SU-DHL-6 (cell line): Measurements from ENCODE around the gene NPIPA5.

Experiments
- EZH2phosphoT487 ChIP-seq: fragments of 200-600 bp; sonication (generic), shearing (Covaris generic); conservative IDR thresholded peaks from 2 replicates; pipeline ENCODE4 v1.6.1; 2018; ENCODE audit warnings: mild to moderate bottlenecking, antibody characterized with exemption, low read length, moderate library complexity, mixed read lengths
- TF ChIP-seq, protein P1 (sequence below): fragments of 200-600 bp; sonication (generic); IDR thresholded peaks from one replicate; pipeline ENCODE4 v1.5.1; 2017; ENCODE audit warnings: antibody characterized with exemption, mild to moderate bottlenecking, low read length, moderate library complexity; ENCODE audit not compliant: insufficient read depth, poor library complexity, severe bottlenecking

DNA sequence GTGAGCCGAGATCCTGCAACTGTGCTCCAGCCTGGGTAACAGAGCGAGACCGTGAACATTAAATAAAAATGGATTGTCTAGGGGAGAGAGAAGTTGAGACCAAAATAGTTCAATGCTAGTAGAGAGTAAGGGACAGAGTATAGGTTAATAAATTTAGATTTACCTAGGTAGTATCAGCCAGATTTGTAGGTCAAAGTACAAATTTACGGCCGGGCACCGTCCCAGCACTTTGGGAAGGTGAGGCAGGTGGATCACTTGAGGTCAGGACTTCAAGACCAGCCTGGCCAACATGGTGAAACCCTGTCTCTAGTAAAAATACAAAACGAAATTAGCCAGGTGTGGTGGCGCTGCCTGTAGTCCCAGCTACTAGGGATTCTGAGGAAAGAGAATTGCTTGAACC lies 44.1 kb upstream of the NPIPA5 start:
- TF ChIP-seq, protein P1, sequence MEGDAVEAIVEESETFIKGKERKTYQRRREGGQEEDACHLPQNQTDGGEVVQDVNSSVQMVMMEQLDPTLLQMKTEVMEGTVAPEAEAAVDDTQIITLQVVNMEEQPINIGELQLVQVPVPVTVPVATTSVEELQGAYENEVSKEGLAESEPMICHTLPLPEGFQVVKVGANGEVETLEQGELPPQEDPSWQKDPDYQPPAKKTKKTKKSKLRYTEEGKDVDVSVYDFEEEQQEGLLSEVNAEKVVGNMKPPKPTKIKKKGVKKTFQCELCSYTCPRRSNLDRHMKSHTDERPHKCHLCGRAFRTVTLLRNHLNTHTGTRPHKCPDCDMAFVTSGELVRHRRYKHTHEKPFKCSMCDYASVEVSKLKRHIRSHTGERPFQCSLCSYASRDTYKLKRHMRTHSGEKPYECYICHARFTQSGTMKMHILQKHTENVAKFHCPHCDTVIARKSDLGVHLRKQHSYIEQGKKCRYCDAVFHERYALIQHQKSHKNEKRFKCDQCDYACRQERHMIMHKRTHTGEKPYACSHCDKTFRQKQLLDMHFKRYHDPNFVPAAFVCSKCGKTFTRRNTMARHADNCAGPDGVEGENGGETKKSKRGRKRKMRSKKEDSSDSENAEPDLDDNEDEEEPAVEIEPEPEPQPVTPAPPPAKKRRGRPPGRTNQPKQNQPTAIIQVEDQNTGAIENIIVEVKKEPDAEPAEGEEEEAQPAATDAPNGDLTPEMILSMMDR, result no peak
- TF ChIP-seq EZH2phosphoT487, result no peak
